BJ (cell line): Measurements from ENCODE around the gene KMT5B. TPM values are rescaled to one million over a fixed set of nuclear protein-coding genes. Genes with fewer than 3 reads are reported as not detected.

ENCODE experiments used
- CTCF ChIA-PET: fragments of 350-600 bp; formaldehyde crosslinking; extraction: SDS; loops from one replicate; lab custom pipeline; 2021; ENCODE audit warnings: antibody characterized with exemption, inconsistent platforms; lab: Yijun Ruan, JAX
- POLR2A ChIA-PET: fragments of 300-600 bp; sonication (Branson Sonifier 250); formaldehyde crosslinking; extraction: SDS; loops from one replicate; lab custom pipeline; 2021; ENCODE audit warnings: antibody characterized with exemption; lab: Charles Lee
- DNase-seq: peaks from one replicate; pipeline ENCODE4 v3.0.0-alpha.2; 2011; ENCODE audit warnings: low read depth
- H3K27me3 ChIP-seq: 2 replicates; pipeline ENCODE4 v1.6.0; 2011; ENCODE audit warnings: low read length; ENCODE audit not compliant: control insufficient read depth, insufficient read depth
- H3K36me3 ChIP-seq: 2 replicates; pipeline ENCODE4 v1.5.1; 2011; ENCODE audit warnings: low read length; ENCODE audit not compliant: control insufficient read depth, insufficient read depth
- H3K4me3 ChIP-seq: 2 replicates; pipeline ENCODE4 v1.5.1; 2011; ENCODE audit warnings: low read depth, mild to moderate bottlenecking, control low read depth, low read length
- polyA plus RNA-seq: library from polyadenylated mRNA; depleted of rRNA; stranded (reverse); fragments of >200 nt; gene quantifications from 2 replicates; pipeline ENCODE4 v1.2.3, GENCODE V29; 2011
- TF ChIP-seq, protein P1 (sequence below): IDR thresholded peaks from 2 replicates; pipeline ENCODE4 v1.5.1; 2011; ENCODE audit warnings: low read depth, mild to moderate bottlenecking, control low read depth, inconsistent platforms, low read length, moderate library complexity; ENCODE audit not compliant: insufficient read depth

KMT5B gene
- polyA plus RNA-seq, 1 experiment: 7.3 TPM

DNA sequence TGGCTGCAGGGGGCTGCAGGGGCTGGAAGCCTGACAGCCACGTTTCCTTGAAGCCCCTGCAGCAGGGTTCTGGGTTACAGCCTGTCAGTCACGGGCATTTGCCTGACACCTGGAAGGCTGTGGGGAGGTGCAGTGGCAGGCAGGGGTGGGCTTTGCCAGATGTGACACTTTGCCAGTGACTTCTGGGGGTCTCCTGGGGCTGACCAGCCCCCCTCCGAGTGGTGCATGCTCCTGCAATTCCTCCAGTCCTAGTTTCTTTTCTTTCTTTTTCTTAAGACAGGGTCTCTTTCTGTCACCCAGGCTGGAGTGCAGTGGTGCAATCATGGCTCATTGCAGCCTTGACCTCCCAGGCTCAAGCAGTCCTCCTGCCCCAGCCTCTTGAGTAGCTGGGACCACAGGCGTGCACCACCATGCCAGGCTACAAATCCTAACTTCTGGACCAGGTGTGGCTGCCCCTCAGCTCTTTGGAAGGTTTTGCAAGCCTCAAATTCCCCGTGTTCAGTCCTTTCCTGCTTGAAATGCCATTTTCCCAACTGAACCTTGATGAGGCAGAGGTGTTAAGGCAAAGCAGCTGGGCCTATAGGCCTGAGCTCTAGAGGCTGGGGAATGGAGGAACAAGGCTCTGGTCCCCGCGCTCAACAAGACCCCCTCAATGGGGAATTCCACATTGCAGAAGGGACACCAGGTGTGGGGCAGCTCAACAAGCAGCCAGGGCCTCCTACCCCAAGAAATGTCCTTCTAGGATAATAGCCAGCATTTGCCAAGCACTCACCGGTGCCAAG lies 71.7 kb downstream of the KMT5B start:
- TF ChIP-seq, protein P1, sequence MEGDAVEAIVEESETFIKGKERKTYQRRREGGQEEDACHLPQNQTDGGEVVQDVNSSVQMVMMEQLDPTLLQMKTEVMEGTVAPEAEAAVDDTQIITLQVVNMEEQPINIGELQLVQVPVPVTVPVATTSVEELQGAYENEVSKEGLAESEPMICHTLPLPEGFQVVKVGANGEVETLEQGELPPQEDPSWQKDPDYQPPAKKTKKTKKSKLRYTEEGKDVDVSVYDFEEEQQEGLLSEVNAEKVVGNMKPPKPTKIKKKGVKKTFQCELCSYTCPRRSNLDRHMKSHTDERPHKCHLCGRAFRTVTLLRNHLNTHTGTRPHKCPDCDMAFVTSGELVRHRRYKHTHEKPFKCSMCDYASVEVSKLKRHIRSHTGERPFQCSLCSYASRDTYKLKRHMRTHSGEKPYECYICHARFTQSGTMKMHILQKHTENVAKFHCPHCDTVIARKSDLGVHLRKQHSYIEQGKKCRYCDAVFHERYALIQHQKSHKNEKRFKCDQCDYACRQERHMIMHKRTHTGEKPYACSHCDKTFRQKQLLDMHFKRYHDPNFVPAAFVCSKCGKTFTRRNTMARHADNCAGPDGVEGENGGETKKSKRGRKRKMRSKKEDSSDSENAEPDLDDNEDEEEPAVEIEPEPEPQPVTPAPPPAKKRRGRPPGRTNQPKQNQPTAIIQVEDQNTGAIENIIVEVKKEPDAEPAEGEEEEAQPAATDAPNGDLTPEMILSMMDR: no peak
- Histone ChIP-seq H3K36me3 (no peaks in the 10 kb centered on the region), H3K4me3 (no peak overlapping the region), H3K27me3 (no peaks in the 10 kb centered on the region)
- ChIA-PET POLR2A (no interaction called here), CTCF (no interaction called here)
- no peak for DNase-seq

DNA sequence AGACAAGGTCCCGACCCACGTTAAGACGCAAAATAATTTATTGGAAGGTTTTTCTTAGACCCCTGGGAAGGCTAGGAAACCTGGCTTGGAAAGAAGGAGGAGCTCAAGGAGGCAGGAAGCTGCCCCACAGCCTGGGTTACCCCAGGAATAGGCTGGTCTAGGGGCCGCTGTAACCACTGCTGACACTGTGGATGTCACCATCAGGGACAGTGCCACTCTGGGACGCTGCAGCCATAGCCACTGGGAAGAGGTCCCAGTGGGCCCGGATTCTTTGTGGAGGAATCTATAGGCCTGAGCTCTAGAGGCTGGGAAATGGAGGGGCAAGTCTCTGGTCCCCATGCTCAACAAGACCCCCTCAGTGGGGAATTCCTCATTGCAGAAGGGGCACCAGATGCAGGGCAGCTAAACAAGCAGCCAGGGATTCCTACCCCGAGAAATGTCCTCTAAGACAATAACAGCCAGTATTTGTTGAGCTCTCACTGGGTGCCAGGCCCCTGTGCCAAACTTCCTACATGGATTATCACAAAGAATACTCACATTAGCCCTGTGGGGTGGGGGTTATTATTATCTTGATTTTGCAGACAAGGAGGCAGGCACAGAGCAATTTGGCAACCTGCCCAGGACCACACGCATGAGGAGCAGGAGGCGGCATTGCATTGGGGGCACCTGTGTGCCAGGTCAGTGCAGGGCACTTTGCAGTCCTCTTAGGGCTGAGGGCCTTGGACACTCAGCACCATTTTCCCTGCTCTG lies 72.4 kb downstream of the KMT5B start:
- TF ChIP-seq, protein P1: no peak
- ChIA-PET POLR2A (no interaction called here), CTCF (no interaction called here)
- Histone ChIP-seq H3K4me3 (no peak overlapping the region), H3K36me3 (no peaks in the 10 kb centered on the region), H3K27me3 (no peaks in the 10 kb centered on the region)
- DNase-seq: no peak

DNA sequence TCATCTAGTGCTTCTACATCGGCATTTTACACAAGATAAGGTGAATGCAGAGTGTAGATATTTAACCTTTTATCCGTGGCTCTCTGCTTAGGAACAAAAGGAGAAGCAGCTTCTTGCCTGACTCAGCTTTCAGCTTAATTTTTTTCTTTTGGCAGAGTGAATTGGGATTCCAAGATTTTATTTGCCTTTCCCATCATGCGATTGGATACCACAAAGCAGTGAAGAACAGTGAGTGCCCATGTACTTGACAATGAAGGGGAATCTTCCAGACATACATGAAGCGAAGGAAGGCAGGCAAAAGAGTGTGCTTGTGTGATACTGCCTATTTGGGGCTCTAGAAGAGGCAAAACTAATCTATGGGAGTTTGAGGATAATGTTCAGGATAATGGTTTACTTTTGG lies 74.9 kb downstream of the KMT5B start:
- POLR2A ChIA-PET: no interaction called here
- TF ChIP-seq, protein P1: no peak
- no peak overlapping the region; the same call in 1 of the 2 replicates for H3K4me3 ChIP-seq
- H3K27me3 ChIP-seq: no peaks in the 10 kb centered on the region
- CTCF ChIA-PET: no interaction called here
- no peaks in the 10 kb centered on the region for H3K36me3 ChIP-seq
- no peak for DNase-seq

DNA sequence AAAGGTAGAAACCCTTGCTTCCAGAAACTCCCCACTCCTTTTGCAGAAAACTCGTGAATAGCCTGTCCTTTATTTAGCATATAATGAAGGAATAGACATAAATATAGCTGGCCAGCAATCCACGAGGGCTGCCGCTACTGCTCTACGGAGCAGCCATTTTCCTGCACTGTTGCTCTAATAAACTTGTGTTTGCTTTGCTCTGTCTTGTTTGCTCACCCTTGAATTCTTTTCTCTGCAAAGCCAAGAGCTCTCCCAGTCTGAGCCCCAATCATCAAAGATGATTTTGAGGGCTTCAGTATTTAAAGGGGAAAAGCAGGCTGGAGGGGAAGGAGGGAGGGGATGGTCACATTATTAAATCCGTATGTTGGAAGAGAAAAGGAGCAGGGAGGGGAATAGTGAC lies 75.3 kb downstream of the KMT5B start:
- H3K4me3 ChIP-seq: no peak overlapping the region; the same call in 1 of the 2 replicates
- H3K27me3 ChIP-seq: no peaks in the 10 kb centered on the region
- DNase-seq: no peak
- TF ChIP-seq, protein P1: no peak
- CTCF ChIA-PET: no interaction called here
- H3K36me3 ChIP-seq: no peaks in the 10 kb centered on the region
- POLR2A ChIA-PET: no interaction called here

DNA sequence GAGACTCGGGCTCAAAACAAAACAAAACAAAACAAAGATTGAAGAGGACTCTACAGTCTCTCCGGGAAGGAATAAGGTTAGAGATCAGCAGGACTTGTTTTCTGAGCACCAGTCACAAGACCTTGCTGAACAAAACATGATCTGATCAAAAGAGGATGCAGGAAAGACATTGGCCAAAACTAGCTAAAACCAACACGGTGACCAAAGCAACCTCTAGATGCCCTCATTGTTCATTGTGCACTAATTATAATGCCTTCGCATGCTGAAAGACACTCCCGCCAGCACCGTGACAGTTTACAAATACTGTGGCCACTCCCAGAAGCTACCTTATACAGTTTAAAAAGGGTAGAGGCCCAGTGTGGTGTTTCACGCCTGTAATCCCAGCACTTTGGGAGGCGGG lies 76.2 kb downstream of the KMT5B start:
- Histone ChIP-seq H3K4me3 (no peak overlapping the region), H3K27me3 (no peaks in the 10 kb centered on the region), H3K36me3 (no peaks in the 10 kb centered on the region)
- TF ChIP-seq, protein P1: no peak
- POLR2A ChIA-PET: no interaction called here
- CTCF ChIA-PET: no interaction called here
- DNase-seq: no peak
